ENCODE measurements around the gene SMARCE1.
A peak's percentile ranks its signal among the peaks of the same experiment; 100 is the strongest.

SMARCE1 gene

GRCh38 chr17:40647624-40648383 lies at the start of gene SMARCE1:
SMARCE1 (minus strand) TSS chr17:40647818; CDS start chr17:40645802, 2,016 bp downstream.
- DNase-seq: peak; percentile 69

- no peak for DNase-seq
Observed at GRCh38 chr17:40697297-40697696, 49.7 kb upstream of the SMARCE1 start.

GRCh38 chr17:40696651-40697072 lies 49.0 kb upstream of the SMARCE1 start:
- DNase-seq: no peak

DNA sequence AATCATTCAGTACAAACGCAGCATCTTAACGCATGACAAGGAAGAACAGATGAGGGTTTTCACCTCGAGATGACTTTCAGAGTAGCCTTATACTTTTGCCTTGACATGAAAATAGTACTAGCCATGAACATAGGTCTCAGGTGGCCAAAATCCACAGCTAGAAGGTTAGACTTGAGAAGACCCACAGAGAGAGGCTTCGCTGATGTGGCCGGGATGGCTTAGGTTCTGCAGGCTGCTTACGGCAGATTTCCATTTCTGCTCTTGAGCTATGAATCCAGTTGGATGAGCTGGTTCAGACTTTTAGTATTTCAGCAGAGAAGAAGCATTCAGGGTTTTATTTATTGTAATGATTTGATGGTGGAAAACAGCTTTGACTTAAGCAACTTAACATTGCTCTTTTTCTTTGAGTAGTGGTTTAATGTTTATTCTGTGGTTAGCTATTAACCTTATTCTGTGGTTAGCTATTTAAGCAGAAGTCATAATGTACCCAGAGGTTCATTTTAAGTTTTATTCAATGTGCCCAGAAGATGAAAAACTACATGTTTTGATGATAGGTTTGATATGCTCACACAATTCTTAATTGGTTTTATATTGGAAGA lies 48.4 kb upstream of the SMARCE1 start:
- DNase-seq: no peak

DNA sequence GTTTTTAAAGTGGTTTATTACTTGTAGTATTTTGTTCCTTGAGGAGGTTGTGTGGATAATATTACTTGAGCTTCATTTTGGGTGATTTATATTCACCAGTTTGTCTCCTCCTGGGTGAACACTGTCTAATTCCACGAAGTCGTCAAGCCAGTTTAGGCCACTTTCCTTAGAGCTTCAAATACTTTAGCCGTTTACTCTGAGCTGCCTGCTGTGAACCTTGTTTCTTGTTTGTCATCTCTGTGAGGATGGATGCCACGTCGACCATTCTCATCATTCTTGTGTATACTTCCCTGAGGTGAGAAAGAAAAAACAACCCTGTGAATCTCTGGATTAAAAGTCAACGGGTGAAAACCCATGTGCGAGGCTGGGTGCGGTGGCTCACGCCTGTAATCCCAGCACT lies 47.0 kb upstream of the SMARCE1 start:
- no peak for DNase-seq

GRCh38 chr17:40687106-40687505 lies 39.5 kb upstream of the SMARCE1 start:
- DNase-seq: no peak

DNA sequence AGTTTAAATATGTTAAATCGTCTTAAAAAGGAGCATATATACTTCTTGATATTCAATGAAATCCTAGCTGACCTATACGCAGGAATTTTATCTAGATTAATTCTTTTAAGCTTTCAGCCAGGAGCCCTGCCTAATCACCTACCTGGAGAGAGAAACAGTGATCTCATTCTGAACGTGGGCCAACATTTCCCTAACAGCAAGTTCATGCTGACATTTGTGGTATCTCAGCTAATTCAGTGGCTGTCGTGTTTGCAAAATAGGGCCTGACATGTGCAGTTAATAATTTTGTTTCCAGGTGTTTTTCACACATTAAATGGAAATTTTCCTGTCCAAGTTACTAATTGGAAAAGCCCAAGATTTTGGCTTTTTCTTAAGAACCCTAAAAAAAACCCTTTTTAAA lies 38.6 kb upstream of the SMARCE1 start:
- DNase-seq: no peak

DNA sequence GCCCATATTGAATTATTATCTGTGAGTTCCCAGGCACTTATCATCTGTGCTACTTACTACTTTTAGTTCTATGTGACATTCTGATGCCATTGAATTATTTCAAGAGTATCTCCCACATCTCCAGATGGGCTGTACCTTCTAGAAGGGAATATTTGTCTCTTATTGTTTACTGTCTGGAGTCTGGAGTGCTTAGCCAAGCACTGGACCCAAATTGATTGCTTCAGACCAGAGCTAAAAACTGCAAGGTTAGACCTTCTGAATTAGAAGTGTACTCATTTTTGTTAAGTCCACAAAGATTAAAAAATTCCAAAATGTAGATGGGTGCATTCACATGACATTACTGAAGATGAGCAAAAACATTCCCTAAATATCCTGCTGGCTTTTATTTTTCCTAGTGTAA lies 33.4 kb upstream of the SMARCE1 start:
- no peak for DNase-seq

DNA sequence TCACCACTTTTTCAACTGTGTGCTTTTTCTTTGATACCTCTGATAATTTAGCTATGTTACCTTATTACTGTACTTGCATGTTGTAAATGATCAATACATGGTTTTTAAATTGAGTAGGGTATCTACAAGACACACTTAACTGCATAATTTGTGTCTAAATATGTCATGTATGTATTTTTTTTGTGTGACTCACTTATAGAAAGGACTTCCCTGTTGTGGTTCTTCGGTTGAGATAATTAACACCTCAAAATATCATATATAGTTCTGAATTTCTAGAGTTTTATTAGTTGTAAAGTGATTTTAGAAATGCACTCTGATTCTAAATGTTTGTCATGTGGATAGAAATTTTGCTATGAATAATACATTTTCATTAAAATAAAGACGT lies 31.9 kb upstream of the SMARCE1 start:
- no peak for DNase-seq

GRCh38 chr17:40678902-40679522 lies 31.4 kb upstream of the SMARCE1 start:
- no peak for DNase-seq

DNA sequence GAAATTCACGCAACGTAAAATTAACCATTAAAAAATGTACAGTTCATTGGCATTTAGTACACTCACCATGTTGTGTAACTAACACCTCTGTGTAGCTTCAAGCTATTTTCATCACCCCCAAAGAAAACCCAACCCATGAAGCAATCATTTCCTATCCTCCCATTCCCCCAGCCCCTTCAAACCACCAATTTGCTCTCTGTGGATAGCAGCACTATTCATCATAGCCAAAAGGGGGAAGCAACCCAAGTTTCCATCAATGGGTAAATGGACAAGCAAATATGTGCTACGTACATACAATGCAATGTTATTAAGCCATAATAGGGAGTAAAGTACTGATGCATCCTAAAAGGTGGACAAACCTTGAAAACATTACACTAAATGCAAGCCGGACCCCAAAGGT lies 28.3 kb upstream of the SMARCE1 start:
- DNase-seq: no peak

DNA sequence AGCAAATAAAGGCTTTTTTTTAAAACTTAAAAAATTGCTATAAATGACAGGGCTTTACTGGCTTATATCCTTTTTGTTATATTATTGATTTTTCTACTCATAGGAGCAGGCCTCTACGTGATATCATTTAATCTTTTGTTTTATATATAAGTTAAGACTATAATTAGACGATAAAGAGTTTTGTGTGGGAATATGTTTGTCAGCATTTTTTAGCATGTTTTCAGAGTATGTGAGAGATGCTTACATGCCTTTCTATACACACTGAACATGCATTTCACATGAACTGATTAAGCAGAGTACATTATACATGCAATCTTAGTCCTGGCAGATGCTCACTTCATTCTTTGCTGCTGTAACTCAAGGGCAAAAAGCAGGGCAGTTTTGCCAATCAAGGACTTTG lies 25.0 kb upstream of the SMARCE1 start:
- DNase-seq: no peak

GRCh38 chr17:40671282-40671681 lies 23.7 kb upstream of the SMARCE1 start:
- no peak for DNase-seq

DNA sequence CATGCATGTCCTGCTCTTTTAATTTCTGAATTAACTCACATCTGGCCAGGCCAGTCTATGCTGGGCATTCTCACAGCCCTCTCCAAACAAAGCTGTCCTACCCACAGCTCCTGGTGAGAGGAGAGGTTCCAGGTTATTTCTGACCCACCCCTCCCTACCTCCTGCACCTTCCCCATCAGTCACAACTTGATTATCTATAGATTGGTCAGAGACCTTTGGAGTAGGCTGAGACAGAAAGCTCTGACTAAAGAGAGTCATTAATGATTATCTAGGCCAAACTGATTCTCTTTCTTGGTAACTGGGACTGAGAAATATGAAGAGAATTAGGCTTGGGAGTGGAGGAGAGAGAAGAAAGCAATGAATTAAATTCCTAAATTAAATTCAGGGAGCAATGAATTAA lies 18.7 kb upstream of the SMARCE1 start:
- DNase-seq: no peak

DNA sequence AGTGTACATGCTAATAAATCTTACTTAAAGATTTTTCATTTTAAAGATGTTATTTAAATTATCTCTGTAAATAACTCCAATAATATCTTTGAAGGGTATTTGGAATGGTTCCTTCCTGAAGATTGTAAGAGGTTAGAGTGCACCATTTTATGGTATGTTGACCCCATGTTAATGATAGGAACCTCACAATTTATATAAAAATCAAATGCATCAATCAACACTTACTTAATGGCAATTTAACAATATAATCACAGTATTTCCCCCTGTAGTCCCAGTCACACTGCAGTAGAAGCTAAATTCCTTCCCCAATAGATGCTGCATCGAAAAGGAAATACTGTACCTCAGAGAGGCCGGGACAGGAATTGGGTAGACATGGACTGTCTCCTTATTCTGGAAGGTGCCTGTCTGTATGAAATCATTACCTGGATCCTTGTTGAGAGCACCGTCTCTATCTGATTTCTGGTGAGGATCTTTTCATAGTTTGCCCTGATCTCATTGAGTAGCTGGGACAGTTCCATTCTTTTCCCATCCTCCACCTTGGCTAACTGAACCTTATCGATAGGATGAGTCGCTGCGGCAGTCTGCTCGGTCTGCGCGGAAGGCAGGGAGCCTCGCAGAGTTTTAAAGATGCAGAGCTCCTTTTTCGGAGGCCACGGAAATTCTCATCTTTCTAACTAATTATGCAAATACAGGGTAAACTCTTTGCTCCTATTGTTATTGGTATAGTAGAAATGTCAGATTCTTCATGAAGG lies 17.1 kb upstream of the SMARCE1 start, which contains the start of gene KRT222:
TSS of gene KRT222 (minus strand) at position 596 of the 752 bp plus-strand sequence. CDS start at position 518, 78 bp downstream.
- DNase-seq: no peak

DNA sequence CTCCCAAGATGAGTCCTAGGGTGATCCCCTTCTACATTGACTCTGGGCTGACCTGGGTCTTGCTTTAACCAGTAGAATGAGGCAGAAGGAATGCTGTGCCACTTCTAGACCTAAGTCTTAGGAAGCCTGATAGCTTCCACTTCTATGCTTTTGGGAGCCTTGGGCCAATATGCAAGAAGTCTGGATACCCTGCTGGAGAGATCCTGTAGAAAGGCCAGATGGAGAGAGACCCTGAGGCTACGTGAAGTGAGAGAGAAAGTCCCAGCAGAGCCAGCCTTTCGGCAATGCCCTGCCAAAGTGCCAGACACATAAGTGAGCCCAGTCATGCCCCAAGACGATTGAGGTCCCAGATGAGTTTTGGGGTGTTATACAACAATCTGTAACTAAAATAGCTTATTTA lies 15.6 kb upstream of the SMARCE1 start:
- no peak for DNase-seq

- no peak for DNase-seq
Observed at GRCh38 chr17:40659911-40660310, 12.3 kb upstream of the SMARCE1 start.

DNA sequence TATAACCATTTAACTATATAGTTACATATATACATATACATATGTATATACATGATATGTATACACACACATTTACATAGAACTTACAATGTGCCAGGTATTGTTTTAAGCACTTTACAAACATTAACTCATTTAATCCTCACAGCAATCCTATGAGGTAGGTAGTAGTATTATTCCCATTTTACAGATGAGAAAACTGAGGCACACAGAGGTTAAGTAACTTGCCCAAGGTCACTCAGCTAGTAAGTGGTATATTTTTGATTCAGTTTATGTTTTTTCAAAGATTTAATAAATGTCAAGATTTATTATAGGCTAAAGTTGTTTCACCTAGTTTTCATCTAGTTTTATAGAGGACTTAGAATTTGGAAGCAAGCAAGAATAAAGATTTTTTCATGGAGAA lies 10.8 kb upstream of the SMARCE1 start:
- DNase-seq: no peak

- DNase-seq: no peak
Observed at GRCh38 chr17:40651939-40652338, 4.3 kb upstream of the SMARCE1 start.

DNA sequence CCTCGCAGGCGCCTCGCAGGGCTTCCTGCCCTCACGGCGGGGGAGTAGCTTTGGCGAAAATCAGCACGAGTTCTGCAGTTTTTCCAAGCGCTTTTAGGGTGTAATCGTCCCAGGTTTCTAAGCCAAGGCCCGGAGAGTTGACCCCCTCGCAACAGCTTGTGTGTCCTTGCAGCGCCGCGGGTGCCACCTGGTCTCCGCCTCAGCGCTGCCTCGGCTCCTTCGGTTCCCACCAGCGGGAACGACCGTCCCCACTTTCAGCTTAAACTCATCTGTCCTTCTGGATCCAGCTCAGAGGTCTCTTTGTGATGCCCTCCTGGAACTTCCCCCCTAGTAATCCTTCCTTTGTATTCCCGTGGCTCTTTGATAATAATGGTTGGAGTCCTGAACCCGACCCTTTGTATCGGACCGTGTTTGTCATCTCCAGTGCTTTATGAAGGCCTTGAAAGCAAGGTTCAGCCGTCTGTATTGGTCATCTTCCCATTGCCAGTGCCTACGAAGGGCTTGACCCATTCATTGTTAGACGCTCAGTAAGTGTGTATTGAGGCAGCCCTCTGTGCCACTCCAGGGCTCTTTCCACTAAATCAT lies 858 bp upstream of the SMARCE1 start:
- DNase-seq: no peak

- peak; percentile 34 for DNase-seq
Observed at GRCh38 chr17:40646791-40647623, 611 bp downstream of the SMARCE1 start.

DNA sequence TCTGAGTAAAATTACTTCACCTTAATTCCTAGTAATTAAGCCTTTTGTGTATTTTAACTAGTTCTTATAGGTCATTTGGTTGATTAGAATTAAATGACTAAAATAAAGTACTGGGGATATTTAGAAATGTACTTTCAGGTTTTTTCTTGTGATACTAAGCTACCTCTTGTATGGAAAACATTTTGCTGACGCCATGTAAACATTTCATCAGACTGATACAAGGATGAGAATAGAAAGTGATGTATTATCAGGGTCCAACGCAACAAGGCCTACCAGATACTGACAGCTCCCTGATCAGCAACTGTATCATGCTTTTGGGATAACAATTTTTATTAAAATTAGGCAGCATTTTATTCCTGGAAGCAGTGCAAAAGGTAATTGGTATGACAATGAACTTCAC lies 1.7 kb downstream of the SMARCE1 start:
- no peak for DNase-seq
